Stimulated activated CD8-positive, alpha-beta memory T cell treated with anti-CD3 and anti-CD28 coated beads, Interleukin-12 subunit alpha, Interleukin-12 subunit beta, amount 100 ng/mL, for 24 hours (primary cell): ENCODE measurements around the gene ENOSF1.

Source experiments
- DNase-seq: peaks from one replicate; pipeline ENCODE4 v3.0.0-alpha.2; 2020; ENCODE audit errors: extremely low read depth

ENOSF1 gene

DNA sequence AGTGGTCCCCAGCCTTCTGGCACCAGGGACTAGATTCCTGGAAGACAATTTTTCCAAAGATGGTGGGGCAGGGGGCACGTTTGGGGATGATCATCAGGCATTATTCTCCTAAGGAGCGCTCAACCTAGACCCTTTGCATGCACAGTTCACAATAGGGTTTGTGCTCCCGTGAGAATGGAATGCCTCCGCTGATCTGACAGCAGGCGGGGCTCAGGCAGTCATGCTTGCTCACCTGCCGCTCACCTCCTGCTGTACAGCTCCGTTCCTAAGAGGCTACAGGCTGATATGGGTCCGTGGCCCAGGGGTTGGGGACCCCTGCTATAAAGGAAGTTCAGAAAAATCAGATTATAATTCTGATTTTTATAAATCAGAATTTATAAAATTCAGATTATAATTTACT lies 77.3 kb downstream of the ENOSF1 start:
- DNase-seq, result no peak

DNA sequence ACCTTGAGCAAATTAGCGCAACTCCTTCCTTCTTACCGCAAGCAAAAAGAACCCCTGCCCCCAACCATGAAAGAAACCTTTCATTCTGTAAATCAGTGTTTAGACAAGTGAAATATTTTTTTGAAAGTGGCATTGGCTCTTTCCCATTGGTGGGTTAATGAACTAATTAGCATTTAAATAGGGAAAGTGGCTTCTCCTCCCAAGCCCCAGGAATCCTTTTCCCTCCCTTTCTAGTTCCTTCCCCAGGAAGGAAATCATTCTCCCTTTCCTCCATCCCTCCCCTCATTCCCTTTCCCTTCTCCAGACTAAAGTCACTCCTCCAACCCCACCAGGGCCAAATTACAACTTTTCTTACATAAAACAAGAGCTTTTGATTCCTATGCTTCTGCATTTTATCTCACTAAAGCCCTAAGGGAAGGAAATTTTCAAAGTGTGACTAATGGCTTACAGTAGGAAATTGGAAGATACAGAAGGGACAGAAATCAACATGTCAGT lies 77.8 kb downstream of the ENOSF1 start:
- no peak for DNase-seq

DNA sequence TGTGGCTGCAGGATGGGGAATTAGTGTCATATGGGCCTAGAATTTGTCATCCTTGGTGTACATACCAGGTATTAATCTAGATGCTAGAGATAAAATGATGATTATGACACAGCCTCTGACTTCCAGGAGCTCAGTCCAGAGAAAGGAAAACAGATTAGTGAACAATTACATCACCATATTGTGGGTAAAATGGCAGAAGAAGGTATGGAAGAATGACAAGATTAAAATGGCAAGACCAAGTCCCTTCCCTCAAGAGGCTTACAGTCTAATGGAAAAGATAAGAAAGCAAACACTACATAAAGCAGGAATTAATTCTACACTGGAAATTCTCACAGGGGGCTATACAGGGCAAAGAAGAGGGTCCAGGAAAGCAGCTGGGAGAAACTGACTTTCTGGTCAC lies 80.9 kb downstream of the ENOSF1 start:
- DNase-seq, result no peak

DNA sequence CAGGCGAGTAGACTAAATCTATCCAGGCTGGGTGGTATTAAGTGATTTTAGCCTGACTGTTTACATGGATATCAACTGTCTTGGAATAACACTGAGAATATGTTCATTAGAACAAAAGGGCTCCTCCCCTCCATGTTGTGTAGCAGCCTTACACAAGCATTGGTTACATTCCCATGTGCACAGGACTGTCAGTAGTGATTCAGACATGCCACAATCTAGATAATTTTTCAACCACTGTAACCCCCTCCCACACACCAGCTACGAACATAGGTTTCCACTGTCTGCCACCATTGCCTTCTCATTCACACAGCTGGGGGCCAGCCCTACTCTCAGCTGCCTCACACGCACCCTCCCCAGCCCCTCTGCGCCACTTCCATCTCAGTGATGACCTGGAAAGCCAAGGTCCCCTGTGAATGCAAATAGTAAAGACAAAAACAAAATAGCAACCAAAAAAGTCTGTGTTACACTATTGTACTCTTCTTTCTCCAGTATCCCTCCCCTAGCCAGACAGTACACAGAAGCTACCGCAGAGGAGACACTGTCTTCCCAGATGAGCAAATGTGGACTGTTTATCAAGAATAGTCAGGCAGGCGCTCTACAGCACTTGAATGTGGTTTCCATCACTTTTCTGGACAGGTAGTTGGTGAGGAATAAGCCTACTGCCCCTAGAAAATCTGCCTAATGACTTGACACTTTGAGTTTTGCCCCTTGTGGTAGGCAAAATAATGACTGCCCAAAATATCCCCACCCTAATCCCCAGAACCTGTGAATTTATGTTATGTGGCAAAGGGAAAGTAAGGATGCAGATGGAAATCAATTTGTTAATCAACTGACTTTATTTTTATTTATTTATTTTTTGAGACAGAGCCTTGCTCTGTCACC lies 82.9 kb downstream of the ENOSF1 start:
- no peak for DNase-seq

DNA sequence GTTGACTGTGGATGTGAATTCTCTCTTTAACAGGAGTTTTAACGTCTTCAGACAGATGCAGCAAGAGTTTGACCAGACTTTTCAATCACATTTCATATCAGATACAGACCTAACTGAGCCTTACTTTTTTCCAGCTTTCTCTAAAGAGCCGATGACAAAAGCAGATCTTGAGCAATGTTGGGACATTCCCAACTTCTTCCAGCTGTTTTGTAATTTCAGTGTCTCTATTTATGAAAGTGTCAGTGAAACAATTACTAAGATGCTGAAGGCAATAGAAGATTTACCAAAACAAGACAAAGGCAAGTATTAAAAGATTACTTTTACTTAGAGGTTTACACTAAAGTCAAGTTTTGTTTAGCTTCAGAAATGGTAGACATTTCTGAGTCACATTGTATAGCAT lies 85.2 kb downstream of the ENOSF1 start:
- DNase-seq, result no peak

DNA sequence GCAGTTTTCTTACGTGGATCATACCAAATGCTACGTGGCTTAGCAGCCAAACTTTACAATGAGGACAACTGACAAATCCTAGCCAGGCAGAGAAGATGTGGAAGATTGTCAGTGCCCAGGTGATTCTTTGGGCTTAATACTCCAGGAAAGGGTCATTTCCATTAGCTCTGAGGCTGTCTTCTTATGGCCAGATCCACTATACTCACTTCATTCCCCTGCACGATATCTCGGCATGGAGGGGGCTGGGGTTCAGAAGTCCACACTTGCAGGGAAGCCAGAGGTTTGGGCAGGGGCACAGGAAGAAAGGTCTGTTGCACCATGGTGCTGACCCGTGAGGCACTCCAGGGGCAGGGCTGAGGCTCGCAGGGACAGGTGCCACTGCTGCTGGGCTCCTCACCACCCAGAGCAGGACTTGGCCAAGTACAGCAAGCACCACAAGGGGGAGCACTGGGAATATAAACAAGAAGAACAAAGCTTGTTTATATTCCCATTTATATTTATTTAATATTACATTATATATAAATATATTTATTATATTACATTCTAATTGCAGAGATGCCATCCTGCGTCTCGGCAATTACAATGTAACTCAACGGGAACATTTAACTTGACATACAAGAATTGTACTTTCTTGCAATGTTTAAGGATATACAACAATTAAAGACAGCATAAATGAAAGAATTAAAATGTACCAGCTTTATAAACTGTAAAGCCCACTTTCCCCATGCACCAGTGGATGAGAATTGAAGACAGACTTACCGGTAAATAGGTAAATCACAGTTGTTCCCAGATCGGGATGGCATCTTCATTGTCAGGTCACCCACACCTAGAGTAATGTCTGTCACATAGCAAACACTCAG lies 88.4 kb downstream of the ENOSF1 start:
- peak; percentile 31 for DNase-seq

DNA sequence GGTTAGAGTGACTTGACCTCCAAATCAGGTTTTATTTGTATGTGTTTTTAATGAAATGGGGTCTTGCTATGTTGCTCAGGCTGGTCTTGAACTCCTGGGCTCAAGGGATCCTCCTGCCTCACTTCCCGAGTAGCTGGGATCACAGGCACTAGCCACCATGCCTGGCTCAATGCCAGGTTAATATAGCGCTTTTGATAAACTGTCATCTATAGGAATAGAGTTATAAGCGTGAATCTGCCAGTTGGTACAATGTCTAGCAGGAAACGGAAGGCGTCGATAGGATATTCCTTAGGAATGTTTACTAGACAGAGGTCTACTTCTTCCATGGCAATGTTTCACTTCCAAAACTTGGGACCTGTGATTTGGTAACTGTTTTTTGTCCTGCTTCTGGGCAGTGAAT lies 90.1 kb downstream of the ENOSF1 start:
- no peak for DNase-seq

DNA sequence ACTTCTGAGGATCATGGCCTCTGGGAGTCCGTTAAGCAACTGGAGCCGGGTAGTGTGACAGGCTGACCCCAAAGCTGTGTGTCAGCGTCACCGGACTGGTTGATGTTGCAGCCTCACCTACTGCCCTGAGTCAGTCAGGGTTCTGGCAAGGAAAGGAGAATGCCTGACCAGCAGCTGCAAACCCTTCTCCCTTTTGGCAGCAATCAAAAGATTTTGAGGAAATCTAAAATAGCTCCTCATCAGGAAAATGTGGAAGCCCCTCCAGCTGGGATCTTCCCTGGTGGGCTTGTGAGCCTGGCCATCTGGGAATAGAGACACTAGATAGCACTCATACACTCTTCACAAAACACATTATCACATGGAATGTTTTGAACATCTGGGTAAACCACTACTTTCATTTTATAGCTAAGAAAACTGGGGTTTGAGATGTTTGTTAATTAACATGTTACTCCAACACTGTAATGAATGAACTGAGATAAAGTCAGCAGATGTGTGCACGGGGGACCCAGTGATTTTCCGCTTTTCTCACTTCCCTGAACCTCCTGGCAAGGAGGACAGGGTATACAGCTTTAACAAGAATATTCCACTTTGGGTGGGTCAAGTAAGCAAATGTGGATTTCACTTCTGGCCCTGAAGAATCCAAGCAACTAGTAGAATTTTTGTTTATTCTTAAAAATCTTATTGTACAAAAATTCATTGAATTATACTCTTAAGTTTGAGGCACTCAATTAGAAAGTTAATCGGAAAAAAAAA lies 91.0 kb downstream of the ENOSF1 start:
- DNase-seq, result no peak
